ENCODE data around the gene ILRUN. TPM values are rescaled to one million over a fixed set of nuclear protein-coding genes. Genes with fewer than 3 reads are reported as not detected.

Gene ILRUN
- total and polyA plus RNA-seq, 9 of the 15 experiments (the other 6 are each of a cell fraction or from before 2014, with no cell fraction given): 24.9 to 78.9 (median 53.4) TPM

DNA sequence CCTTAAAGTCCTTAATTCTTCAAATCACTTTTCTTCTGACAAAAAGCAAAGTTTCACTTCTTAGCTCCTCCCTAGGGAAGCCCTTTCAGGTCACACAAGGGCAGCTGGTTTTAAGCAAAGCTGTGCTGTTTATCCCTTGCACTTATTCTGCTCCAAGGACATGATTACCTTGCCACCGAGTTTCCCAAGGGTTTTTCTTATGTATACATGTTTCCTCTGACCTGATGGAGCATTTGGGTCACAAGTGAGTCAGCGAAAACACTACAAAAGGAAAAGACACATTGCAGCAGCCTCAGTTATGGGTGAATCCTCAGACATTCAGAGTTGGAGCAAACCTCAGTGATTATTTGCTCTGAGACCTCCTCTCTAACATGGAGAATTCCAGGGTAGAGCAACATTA is 26.6 kb upstream of the ILRUN start (continued):
- TF ChIP-seq NFE2L1 (tag; IDR thresholded peaks at IDR 0.05; ENCODE audit: borderline replicate concordance, low read depth) (peak; percentile 69), ETS1 (conservative IDR thresholded peaks at IDR 0.05; ENCODE audit: control insufficient read depth, low read depth, low read length) (no peak), C11orf30 (IDR thresholded peaks at IDR 0.05; ENCODE audit: low read depth) (peak; percentile 94), E2F5 (CRISPR knock-in tag; IDR thresholded peaks at IDR 0.05) (no peak), ZNF146 (CRISPR knock-in tag; IDR thresholded peaks at IDR 0.05; ENCODE audit: unreplicated experiment) (no peak), EZH2 (IDR thresholded peaks at IDR 0.05; ENCODE audit: borderline replicate concordance, low read depth, low read length) (no peak), TCF7 (IDR thresholded peaks at IDR 0.05; ENCODE audit: borderline replicate concordance) (no peak), ZFP36 (IDR thresholded peaks at IDR 0.05; ENCODE audit: low read depth, low read length, partially characterized antibody) (no peak), ZNF589 (CRISPR knock-in tag; IDR thresholded peaks at IDR 0.05; ENCODE audit: low read depth) (no peak), MECOM (CRISPR knock-in tag; IDR thresholded peaks at IDR 0.05) (no peak), ATF3 (IDR thresholded peaks at IDR 0.05) (no peak; the same call in 1 of the 2 replicates), ATF3 (CRISPR knock-in tag; conservative IDR thresholded peaks at IDR 0.05) (no peak), MCM2 (IDR thresholded peaks at IDR 0.05; ENCODE audit: low read depth) (no peak), ARID1B (IDR thresholded peaks at IDR 0.05) (peak; percentile 38; the same call in 1 of the 2 replicates), GTF2A2 (tag; IDR thresholded peaks at IDR 0.05) (no peak), ZNF316 (IDR thresholded peaks at IDR 0.05) (peak; percentile 93), STAG1 (CRISPR knock-in tag; IDR thresholded peaks at IDR 0.05; ENCODE audit: borderline replicate concordance) (no peak)
- TF ChIP-seq, protein P1, sequence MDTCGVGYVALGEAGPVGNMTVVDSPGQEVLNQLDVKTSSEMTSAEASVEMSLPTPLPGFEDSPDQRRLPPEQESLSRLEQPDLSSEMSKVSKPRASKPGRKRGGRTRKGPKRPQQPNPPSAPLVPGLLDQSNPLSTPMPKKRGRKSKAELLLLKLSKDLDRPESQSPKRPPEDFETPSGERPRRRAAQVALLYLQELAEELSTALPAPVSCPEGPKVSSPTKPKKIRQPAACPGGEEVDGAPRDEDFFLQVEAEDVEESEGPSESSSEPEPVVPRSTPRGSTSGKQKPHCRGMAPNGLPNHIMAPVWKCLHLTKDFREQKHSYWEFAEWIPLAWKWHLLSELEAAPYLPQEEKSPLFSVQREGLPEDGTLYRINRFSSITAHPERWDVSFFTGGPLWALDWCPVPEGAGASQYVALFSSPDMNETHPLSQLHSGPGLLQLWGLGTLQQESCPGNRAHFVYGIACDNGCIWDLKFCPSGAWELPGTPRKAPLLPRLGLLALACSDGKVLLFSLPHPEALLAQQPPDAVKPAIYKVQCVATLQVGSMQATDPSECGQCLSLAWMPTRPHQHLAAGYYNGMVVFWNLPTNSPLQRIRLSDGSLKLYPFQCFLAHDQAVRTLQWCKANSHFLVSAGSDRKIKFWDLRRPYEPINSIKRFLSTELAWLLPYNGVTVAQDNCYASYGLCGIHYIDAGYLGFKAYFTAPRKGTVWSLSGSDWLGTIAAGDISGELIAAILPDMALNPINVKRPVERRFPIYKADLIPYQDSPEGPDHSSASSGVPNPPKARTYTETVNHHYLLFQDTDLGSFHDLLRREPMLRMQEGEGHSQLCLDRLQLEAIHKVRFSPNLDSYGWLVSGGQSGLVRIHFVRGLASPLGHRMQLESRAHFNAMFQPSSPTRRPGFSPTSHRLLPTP (IDR thresholded peaks at IDR 0.05; ENCODE audit: borderline replicate concordance, extremely low read depth, insufficient read length): no peak
- TF ChIP-seq, protein P2, sequence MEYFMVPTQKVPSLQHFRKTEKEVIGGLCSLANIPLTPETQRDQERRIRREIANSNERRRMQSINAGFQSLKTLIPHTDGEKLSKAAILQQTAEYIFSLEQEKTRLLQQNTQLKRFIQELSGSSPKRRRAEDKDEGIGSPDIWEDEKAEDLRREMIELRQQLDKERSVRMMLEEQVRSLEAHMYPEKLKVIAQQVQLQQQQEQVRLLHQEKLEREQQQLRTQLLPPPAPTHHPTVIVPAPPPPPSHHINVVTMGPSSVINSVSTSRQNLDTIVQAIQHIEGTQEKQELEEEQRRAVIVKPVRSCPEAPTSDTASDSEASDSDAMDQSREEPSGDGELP (CRISPR knock-in tag; IDR thresholded peaks at IDR 0.05; ENCODE audit: borderline replicate concordance): no peak
- TF ChIP-seq, protein P3, sequence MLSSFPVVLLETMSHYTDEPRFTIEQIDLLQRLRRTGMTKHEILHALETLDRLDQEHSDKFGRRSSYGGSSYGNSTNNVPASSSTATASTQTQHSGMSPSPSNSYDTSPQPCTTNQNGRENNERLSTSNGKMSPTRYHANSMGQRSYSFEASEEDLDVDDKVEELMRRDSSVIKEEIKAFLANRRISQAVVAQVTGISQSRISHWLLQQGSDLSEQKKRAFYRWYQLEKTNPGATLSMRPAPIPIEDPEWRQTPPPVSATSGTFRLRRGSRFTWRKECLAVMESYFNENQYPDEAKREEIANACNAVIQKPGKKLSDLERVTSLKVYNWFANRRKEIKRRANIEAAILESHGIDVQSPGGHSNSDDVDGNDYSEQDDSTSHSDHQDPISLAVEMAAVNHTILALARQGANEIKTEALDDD (IDR thresholded peaks at IDR 0.05): no peak
- TF ChIP-seq, protein P4, sequence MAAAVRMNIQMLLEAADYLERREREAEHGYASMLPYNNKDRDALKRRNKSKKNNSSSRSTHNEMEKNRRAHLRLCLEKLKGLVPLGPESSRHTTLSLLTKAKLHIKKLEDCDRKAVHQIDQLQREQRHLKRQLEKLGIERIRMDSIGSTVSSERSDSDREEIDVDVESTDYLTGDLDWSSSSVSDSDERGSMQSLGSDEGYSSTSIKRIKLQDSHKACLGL (CRISPR knock-in tag; IDR thresholded peaks at IDR 0.05; ENCODE audit: borderline replicate concordance, poor library complexity, severe bottlenecking): no peak

Measured in K562 (cell line).